T-helper 1 cell treated with Interleukin-12 subunit alpha and Interleukin-12 subunit beta and Interleukin-4 antibody, amounts not matched to agents 30 μg/mL and 1 μg/mL, for 36 hours (primary cell): Measurements from ENCODE around the gene NDE1.

Source experiments
- H3K27ac Mint-ChIP-seq: one replicate; pipeline ENCODE4 v1.8.0; 2021; ENCODE audit warnings: mild to moderate bottlenecking, mixed read lengths
- H3K27me3 Mint-ChIP-seq: one replicate; pipeline ENCODE4 v1.8.0; 2021; ENCODE audit warnings: low read depth, mixed read lengths
- H3K36me3 Mint-ChIP-seq: one replicate; pipeline ENCODE4 v1.8.0; 2021; ENCODE audit warnings: low read depth, mixed read lengths
- H3K4me1 Mint-ChIP-seq: one replicate; pipeline ENCODE4 v1.8.0; 2021; ENCODE audit warnings: low read depth, mixed read lengths
- H3K4me3 Mint-ChIP-seq: one replicate; pipeline ENCODE4 v1.8.0; 2021; ENCODE audit warnings: mild to moderate bottlenecking, moderate library complexity, mixed read lengths
- H3K9me3 Mint-ChIP-seq: one replicate; pipeline ENCODE4 v1.8.0; 2021; ENCODE audit warnings: mixed read lengths

The NDE1 gene

GRCh38 chr16:15739950-15740349 lies 89.9 kb downstream of the NDE1 start:
- Mint-ChIP-seq H3K4me1 (peaks cover 7% of the 10 kb centered on the region), H3K9me3 (no peaks in the 10 kb centered on the region), H3K36me3 (peaks cover 22% of the 10 kb centered on the region), H3K27me3 (no peaks in the 10 kb centered on the region), H3K27ac (no peak overlapping the region), H3K4me3 (no peak overlapping the region)

GRCh38 chr16:15741207-15741871 lies 91.3 kb downstream of the NDE1 start:
- H3K27me3 Mint-ChIP-seq = no peaks in the 10 kb centered on the region
- H3K4me1 Mint-ChIP-seq = peaks cover 5% of the 10 kb centered on the region
- H3K9me3 Mint-ChIP-seq = no peaks in the 10 kb centered on the region
- H3K36me3 Mint-ChIP-seq = peaks cover 22% of the 10 kb centered on the region
- H3K27ac Mint-ChIP-seq = no peak overlapping the region
- no peak overlapping the region for H3K4me3 Mint-ChIP-seq

GRCh38 chr16:15742716-15743115 lies 92.7 kb downstream of the NDE1 start:
- no peaks in the 10 kb centered on the region for H3K4me1 Mint-ChIP-seq
- H3K9me3 Mint-ChIP-seq = no peaks in the 10 kb centered on the region
- no peak overlapping the region for H3K4me3 Mint-ChIP-seq
- H3K27me3 Mint-ChIP-seq = no peaks in the 10 kb centered on the region
- peaks cover 17% of the 10 kb centered on the region for H3K36me3 Mint-ChIP-seq
- H3K27ac Mint-ChIP-seq = no peak overlapping the region

- Mint-ChIP-seq H3K36me3 (peaks cover 17% of the 10 kb centered on the region), H3K9me3 (no peaks in the 10 kb centered on the region), H3K27ac (no peak overlapping the region), H3K4me1 (no peaks in the 10 kb centered on the region), H3K4me3 (no peak overlapping the region), H3K27me3 (no peaks in the 10 kb centered on the region)
These were observed 93.6 kb downstream of the NDE1 start for GRCh38 chr16:15743657-15744056.

GRCh38 chr16:15746332-15746731 lies 96.3 kb downstream of the NDE1 start:
- H3K4me3 Mint-ChIP-seq = no peak overlapping the region
- no peak overlapping the region for H3K27ac Mint-ChIP-seq
- H3K4me1 Mint-ChIP-seq = no peaks in the 10 kb centered on the region
- H3K36me3 Mint-ChIP-seq = peaks cover 9% of the 10 kb centered on the region
- no peaks in the 10 kb centered on the region for H3K27me3 Mint-ChIP-seq
- H3K9me3 Mint-ChIP-seq = no peaks in the 10 kb centered on the region

GRCh38 chr16:15747937-15748336 lies 97.9 kb downstream of the NDE1 start:
- H3K27ac Mint-ChIP-seq = no peak overlapping the region
- no peak overlapping the region for H3K4me3 Mint-ChIP-seq
- no peaks in the 10 kb centered on the region for H3K4me1 Mint-ChIP-seq
- no peaks in the 10 kb centered on the region for H3K27me3 Mint-ChIP-seq
- no peaks in the 10 kb centered on the region for H3K36me3 Mint-ChIP-seq
- H3K9me3 Mint-ChIP-seq = no peaks in the 10 kb centered on the region

GRCh38 chr16:15748654-15749053 lies 98.6 kb downstream of the NDE1 start:
- H3K9me3 Mint-ChIP-seq = no peaks in the 10 kb centered on the region
- no peak overlapping the region for H3K4me3 Mint-ChIP-seq
- no peak overlapping the region for H3K27ac Mint-ChIP-seq
- H3K36me3 Mint-ChIP-seq = no peaks in the 10 kb centered on the region
- H3K27me3 Mint-ChIP-seq = no peaks in the 10 kb centered on the region
- no peaks in the 10 kb centered on the region for H3K4me1 Mint-ChIP-seq

- Mint-ChIP-seq H3K27me3 (no peaks in the 10 kb centered on the region), H3K36me3 (no peaks in the 10 kb centered on the region), H3K9me3 (no peaks in the 10 kb centered on the region), H3K4me1 (no peaks in the 10 kb centered on the region), H3K4me3 (no peak overlapping the region), H3K27ac (no peak overlapping the region)
These were observed 99.3 kb downstream of the NDE1 start for GRCh38 chr16:15749371-15749770.

- H3K4me1 Mint-ChIP-seq = no peaks in the 10 kb centered on the region
- no peak overlapping the region for H3K27ac Mint-ChIP-seq
- H3K27me3 Mint-ChIP-seq = no peaks in the 10 kb centered on the region
- H3K9me3 Mint-ChIP-seq = no peaks in the 10 kb centered on the region
- H3K36me3 Mint-ChIP-seq = no peaks in the 10 kb centered on the region
- H3K4me3 Mint-ChIP-seq = no peak overlapping the region
These were observed 99.9 kb downstream of the NDE1 start for GRCh38 chr16:15749985-15750384.

- Mint-ChIP-seq H3K36me3 (no peaks in the 10 kb centered on the region), H3K4me1 (peaks cover 2% of the 10 kb centered on the region), H3K27ac (no peak overlapping the region), H3K27me3 (no peaks in the 10 kb centered on the region), H3K4me3 (no peak overlapping the region), H3K9me3 (no peaks in the 10 kb centered on the region)
These were observed 101.9 kb downstream of the NDE1 start for GRCh38 chr16:15751940-15752339.

- H3K9me3 Mint-ChIP-seq = no peaks in the 10 kb centered on the region
- no peak overlapping the region for H3K4me3 Mint-ChIP-seq
- no peak overlapping the region for H3K27ac Mint-ChIP-seq
- H3K36me3 Mint-ChIP-seq = no peaks in the 10 kb centered on the region
- peaks cover 2% of the 10 kb centered on the region for H3K4me1 Mint-ChIP-seq
- no peaks in the 10 kb centered on the region for H3K27me3 Mint-ChIP-seq
These were observed 102.9 kb downstream of the NDE1 start for GRCh38 chr16:15752717-15753488.

GRCh38 chr16:15754821-15755534 lies 104.9 kb downstream of the NDE1 start:
- peaks cover 2% of the 10 kb centered on the region for H3K4me1 Mint-ChIP-seq
- no peak overlapping the region for H3K4me3 Mint-ChIP-seq
- peaks cover under 1% of the 10 kb centered on the region for H3K27me3 Mint-ChIP-seq
- H3K27ac Mint-ChIP-seq = no peak overlapping the region
- no peaks in the 10 kb centered on the region for H3K36me3 Mint-ChIP-seq
- H3K9me3 Mint-ChIP-seq = no peaks in the 10 kb centered on the region

GRCh38 chr16:15757077-15757386 lies 107.0 kb downstream of the NDE1 start:
- H3K27me3 Mint-ChIP-seq = peaks cover 5% of the 10 kb centered on the region
- no peaks in the 10 kb centered on the region for H3K9me3 Mint-ChIP-seq
- peaks cover 2% of the 10 kb centered on the region for H3K4me1 Mint-ChIP-seq
- no peaks in the 10 kb centered on the region for H3K36me3 Mint-ChIP-seq
- no peak overlapping the region for H3K27ac Mint-ChIP-seq
- H3K4me3 Mint-ChIP-seq = no peak overlapping the region

- Mint-ChIP-seq H3K27me3 (peaks cover 5% of the 10 kb centered on the region), H3K4me1 (peaks cover 2% of the 10 kb centered on the region), H3K9me3 (no peaks in the 10 kb centered on the region), H3K27ac (no peak overlapping the region), H3K36me3 (no peaks in the 10 kb centered on the region), H3K4me3 (no peak overlapping the region)
These were observed 107.7 kb downstream of the NDE1 start for GRCh38 chr16:15757630-15758251.

GRCh38 chr16:15759070-15759469 lies 109.0 kb downstream of the NDE1 start:
- Mint-ChIP-seq H3K27me3 (peaks cover 5% of the 10 kb centered on the region), H3K27ac (no peak overlapping the region), H3K36me3 (no peaks in the 10 kb centered on the region), H3K4me3 (no peak overlapping the region), H3K9me3 (no peaks in the 10 kb centered on the region), H3K4me1 (peaks cover 2% of the 10 kb centered on the region)
